Mammary epithelial cell (primary cell): ENCODE data around the gene GRID1.

ENCODE experiments used
- EZH2 ChIP-seq: IDR thresholded peaks from 2 replicates; pipeline ENCODE4 v1.6.1; 2012; ENCODE audit warnings: low read length, inconsistent platforms, borderline replicate concordance
- TF ChIP-seq, protein P1 (sequence below), 2 donors: IDR thresholded peaks in 1 of 2; conservative IDR thresholded peaks in 1 of 2; 2 replicates each; pipeline ENCODE4 v1.5.1; 2011 to 2012; ENCODE audit warnings: inconsistent platforms in 2 of 2, low read length in 2 of 2, mild to moderate bottlenecking in 2 of 2, control low read depth in 1 of 2, low read depth in 1 of 2; ENCODE audit not compliant: insufficient read depth in 1 of 2; ENCODE audit errors: extremely low read depth in 1 of 2

DNA sequence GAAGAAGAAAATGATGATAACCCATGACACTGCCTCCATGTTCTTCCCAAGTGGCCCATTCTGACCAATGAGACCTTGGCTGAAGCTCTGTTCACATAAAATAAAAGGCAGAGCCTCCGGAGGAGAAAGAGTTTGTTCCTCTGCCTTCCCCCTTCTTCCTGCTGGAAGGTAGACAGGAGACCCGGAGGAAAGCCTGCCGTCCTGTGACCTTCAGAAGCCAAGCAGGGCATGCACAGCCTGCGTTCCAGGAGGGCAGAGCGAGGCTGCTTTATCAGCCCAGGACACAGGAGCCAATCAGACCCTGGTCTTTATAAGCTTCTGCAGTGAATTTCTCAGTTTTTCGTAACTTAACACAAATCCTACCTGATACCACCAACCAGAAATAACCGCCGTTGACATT is 8.6 kb upstream of the GRID1 start:
- no peak for TF ChIP-seq EZH2
- TF ChIP-seq, protein P1, sequence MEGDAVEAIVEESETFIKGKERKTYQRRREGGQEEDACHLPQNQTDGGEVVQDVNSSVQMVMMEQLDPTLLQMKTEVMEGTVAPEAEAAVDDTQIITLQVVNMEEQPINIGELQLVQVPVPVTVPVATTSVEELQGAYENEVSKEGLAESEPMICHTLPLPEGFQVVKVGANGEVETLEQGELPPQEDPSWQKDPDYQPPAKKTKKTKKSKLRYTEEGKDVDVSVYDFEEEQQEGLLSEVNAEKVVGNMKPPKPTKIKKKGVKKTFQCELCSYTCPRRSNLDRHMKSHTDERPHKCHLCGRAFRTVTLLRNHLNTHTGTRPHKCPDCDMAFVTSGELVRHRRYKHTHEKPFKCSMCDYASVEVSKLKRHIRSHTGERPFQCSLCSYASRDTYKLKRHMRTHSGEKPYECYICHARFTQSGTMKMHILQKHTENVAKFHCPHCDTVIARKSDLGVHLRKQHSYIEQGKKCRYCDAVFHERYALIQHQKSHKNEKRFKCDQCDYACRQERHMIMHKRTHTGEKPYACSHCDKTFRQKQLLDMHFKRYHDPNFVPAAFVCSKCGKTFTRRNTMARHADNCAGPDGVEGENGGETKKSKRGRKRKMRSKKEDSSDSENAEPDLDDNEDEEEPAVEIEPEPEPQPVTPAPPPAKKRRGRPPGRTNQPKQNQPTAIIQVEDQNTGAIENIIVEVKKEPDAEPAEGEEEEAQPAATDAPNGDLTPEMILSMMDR (conservative IDR thresholded peaks at IDR 0.05 in 1 of 2, IDR thresholded peaks at IDR 0.05 in 1 of 2; ENCODE audit: extremely low read depth in 1 of 2, insufficient read depth in 1 of 2, low read depth in 1 of 2, low read length in 2 of 2), result no peak
